Measurements from ENCODE around the gene SLIT2.

The SLIT2 gene

DNA sequence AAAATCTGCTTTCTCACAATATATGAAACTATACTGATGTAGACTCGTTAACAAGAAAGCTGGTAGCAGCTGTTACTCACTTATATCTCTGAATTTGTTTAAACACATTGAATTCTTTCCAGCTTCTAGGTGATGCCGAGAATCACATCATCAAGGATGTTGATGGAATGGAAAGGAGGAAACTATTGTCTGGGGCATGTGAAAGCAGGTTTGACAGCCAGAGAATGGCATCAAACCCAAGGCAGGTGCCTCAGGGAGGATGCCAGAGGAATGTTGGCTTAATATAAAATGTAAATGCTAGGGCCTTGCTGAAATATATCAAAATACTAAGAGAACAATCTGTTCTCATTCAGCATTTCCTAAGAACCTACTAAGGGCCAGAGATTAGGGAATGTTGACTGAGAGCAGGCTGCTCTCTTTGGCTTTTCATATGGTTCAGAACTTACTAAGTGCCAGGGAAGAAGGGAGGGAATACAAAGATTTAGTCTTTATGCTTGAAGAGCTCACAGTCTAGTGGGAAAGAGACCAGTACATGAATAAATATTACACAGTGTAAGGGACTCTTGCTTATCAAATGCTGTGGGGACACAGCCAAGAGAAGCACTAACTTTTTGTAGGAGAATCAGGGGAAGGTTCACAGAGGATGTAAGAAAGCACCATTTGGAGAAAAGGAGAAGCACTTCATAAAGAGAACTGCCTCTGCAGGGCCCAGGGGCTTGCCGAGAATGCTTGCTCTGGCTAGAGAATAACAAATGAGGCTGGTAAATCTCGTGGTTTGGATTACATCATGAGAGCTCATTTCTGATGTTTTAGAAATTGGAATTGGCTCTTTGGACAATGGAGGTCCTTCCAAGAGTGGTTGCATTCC is 14.7 kb downstream of the SLIT2 start:
- no peak for DNase-seq (ENCODE audit: low read depth in 3 of 3)

GRCh38 chr4:20268028-20268427 is 16.3 kb downstream of the SLIT2 start:
- DNase-seq (ENCODE audit: low read depth in 3 of 3): no peak

- no peak for DNase-seq (ENCODE audit: low read depth in 3 of 3)
Observed at GRCh38 chr4:20269320-20269719, 17.6 kb downstream of the SLIT2 start.

DNA sequence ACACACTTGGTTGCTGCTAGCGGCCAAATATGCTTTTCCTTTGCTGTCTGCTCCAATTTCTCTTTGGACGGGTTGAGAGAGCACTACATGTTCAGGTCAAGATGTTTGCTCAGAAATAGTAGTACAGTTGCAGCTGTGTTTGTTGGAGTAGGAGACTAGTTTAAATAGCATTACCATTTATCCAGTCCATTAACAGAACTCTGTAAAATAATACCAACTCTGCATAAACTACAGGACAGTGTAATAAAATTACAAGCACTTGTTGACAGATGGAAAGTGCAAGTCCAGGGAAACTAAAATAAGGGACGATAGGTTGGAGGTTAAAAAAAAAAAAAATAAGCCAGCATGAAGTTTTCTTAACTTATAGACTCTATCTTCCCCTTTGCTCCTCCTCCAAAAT is 20.2 kb downstream of the SLIT2 start:
- no peak for DNase-seq (ENCODE audit: low read depth in 3 of 3)

GRCh38 chr4:20272411-20272872 is 20.7 kb downstream of the SLIT2 start:
- DNase-seq (ENCODE audit: low read depth in 3 of 3): no peak

- DNase-seq (ENCODE audit: low read depth in 3 of 3): no peak
Observed at GRCh38 chr4:20273793-20274192, 22.1 kb downstream of the SLIT2 start.

DNA sequence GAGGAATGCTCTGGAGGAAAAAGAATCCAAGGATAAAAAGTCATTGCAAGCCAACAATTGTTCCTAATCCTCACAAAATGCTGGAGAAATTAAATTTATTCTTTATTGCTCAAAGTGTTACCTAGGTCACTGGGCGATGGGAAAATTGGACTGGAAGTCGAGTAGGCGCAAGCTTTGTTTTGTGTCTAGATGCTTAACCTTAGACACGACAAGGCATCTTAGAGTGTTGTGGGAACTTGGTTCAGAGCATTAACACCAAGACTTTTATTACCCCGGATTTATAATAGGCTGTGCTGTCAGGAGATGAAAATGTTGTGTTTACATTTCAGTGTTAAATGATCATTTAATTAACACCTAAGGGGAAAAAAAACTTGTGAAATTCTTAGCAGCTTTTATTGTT is 25.1 kb downstream of the SLIT2 start:
- DNase-seq (ENCODE audit: low read depth in 3 of 3): no peak

- no peak for DNase-seq (ENCODE audit: low read depth in 3 of 3)
Observed at GRCh38 chr4:20278195-20278594, 26.5 kb downstream of the SLIT2 start.

DNA sequence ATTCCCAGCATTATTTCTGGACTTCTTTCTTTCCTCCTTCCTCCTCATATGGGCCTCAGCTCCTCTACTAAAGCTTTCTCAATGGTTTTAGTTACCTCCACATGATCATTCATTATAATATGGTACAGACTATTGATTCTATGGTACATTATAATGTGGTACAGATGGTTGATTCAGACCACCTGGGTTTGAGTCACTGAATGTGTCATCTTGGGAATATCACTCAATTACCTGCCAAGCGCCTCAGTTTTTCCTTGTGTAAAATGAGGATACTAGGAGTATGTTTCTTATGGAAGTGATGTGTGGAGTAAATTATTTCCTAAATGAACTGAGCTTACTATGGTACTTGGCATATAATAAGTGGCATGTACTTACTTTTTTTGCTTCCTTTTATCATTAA is 27.7 kb downstream of the SLIT2 start:
- no peak for DNase-seq (ENCODE audit: low read depth in 3 of 3)

DNA sequence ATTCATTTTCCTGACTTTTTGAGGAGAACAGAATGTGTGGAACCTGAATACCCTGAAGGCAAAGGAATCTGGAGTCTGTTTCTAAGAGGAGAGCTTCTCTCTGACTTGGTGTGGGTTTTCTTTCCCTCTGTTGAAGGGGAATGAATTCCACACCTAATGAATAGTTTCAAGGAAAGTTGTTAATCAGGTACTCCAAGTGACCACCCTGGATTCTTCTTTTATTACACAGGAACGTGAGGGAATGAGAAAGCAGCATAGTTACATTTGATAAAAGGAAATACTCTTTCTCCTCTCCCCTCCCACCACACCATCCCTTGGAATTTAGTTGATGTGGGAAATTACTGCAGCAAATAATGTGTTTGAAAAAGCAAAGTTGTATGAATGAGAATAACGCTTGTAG is 29.7 kb downstream of the SLIT2 start:
- no peak for DNase-seq (ENCODE audit: low read depth in 3 of 3)

GRCh38 chr4:20283039-20283438 is 31.3 kb downstream of the SLIT2 start:
- DNase-seq (ENCODE audit: low read depth in 3 of 3): no peak

DNA sequence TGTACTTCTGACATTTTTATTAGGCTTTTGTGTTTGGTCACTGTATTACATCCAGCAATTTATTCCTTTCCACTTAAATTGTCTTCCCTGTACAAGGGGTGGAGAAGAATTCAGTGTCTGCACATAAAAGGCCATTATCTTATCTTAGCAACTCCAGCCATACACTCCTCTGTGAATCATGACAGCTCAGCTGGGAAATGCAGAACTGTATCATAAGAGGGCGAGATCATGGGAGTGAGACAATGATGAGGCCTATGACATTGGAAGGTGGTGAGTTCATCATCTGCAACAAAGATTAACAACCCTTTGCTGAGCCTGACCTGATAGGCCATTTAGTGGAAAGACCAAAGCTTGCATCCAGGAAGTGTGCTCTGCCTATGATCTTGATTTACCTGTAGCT is 33.3 kb downstream of the SLIT2 start:
- DNase-seq (ENCODE audit: low read depth in 3 of 3): no peak

DNA sequence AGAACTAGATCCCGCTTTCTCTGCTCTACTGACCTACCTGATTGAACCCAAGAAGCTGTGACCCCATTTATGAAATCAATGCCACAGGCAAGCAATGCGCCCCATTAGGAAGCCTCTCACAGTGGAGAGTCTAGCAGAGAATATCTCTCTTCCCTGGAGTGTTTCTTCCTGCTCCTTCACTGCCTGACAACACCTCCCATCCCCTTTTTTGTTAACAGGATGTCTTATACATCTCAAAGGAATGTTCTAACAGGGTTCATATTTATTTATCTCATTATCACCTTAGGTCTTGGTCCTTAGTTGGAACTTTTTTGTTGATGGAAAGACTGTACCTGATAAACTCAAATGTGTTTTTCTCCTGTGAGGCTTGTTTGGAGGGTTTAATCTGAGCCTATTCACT is 35.5 kb downstream of the SLIT2 start:
- DNase-seq (ENCODE audit: low read depth in 3 of 3): no peak

DNA sequence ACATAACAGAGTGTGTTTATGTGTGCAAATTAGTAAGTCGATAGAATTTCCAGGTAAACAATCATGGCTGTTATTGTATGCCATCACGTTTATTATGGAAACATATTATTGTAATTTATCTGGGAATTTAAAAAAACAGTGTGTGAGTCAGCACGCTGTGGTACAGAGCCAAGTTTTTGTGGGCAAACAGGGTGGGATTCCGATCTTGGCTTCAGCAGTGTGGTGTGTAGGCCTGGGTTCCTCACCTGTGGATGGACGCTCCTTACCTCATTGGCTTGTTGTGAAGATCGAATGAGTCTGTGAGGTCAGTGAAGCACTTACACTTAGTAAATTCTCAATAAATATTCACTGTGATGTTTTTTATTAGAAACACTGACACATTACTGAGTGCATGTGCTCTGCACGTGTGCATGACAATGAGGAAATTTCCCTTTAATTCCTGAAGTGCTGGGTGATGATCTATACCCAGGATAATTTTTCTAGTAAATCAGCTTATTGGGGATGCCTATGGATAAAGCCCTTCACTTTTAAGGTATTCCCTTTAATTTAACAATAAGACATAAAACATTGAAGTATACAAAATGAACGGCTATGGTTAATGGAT is 36.4 kb downstream of the SLIT2 start:
- DNase-seq (ENCODE audit: low read depth in 3 of 3): no peak

- DNase-seq (ENCODE audit: low read depth in 3 of 3): no peak
Observed at GRCh38 chr4:20288846-20289512, 37.3 kb downstream of the SLIT2 start.

DNA sequence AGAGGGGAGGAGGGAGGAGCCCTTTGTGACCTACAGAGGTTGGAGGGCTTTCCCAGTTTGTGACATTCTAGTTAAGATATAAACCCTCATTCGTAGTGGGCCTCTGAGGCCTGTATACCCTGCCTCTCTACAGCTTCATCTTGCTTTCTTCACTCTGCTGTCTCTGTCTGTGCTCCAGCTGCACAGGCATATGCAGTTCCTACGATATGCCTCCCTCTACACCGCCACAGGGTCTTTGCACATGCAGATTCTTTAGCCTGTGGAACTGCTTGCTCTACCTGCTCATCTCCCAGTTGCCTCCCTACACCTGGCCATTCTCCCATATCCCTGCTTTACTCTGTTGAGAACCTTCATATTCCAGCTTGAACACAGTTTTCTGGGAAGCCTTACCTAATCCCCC is 38.1 kb downstream of the SLIT2 start:
- no peak for DNase-seq (ENCODE audit: low read depth in 3 of 3)

DNA sequence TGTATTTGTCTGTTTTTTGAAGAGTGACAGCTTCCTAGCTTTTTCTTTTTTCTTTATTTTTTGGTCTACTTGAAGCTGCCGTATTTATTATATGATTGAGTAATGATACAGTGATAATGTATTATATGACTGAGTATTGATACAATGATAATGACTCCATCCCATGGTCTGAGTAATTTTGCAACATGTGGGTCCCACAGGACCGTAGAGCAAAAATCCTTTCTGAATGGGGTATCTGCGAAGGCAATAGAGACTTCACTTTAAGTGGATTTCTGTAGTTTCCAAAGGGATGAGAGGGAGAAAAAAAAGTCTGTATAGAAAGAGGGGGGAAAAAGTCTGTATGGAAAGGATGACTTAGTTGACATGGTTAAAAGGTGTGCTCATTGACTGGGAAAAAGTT is 41.0 kb downstream of the SLIT2 start:
- DNase-seq (ENCODE audit: low read depth in 3 of 3): no peak

DNA sequence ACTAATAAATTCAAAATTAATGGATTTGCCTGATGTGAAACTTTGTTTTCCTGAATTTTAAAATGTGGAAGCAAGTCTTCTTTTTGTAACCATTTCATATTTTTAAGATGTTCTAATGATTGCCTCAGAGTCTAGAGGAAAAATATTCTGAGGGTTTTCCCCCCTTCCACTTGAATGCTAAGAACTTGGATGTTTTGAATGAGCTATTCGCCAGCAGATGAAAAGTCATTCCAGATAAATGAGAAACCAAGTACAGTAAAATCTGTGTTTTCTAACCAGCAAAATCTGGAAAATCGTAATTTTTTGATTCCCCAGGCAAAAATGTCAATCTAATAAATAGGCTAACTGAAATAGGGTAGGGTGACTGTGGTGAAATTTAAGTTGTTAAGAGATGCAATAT is 45.6 kb downstream of the SLIT2 start:
- no peak for DNase-seq (ENCODE audit: low read depth in 3 of 3)

GRCh38 chr4:20297783-20298182 is 46.1 kb downstream of the SLIT2 start:
- no peak for DNase-seq (ENCODE audit: low read depth in 3 of 3)

- no peak for DNase-seq (ENCODE audit: low read depth in 3 of 3)
Observed at GRCh38 chr4:20298455-20298854, 46.8 kb downstream of the SLIT2 start.

DNA sequence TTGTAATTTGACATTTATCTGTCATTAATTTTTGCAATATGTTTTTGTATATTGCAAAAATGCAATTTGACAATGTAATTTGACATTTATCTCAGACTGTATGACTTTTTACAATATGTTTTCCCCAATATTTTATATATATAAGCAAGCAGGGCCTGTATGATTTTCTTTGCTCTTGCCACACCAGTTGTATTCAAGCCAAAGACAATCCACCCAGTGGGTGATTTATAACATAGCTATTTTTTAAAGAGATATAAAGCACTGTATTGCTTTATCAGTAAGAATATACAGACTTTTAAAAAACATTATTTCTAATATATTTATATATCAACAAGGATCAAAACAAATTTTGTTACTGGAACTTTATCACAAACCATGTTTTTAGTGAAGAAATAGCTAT is 47.3 kb downstream of the SLIT2 start:
- no peak for DNase-seq (ENCODE audit: low read depth in 3 of 3)

DNA sequence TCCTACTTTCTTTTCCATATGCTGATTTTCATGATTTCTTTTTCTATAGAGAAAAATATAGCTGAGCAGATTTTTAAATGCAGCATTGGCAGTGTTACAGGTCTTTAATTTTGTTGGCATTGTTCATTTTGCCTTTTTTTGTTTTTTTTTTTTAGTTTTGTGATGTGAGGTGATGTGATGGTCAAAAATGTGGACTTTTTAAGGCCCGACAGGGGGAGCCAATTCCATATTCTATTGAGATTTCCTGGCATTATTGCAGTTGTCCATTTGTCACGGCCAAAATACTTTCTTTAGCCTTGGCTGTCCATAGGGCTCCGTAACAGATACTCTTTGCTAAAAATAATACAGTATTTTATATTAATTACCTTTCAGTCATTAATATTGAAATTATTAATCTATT is 47.8 kb downstream of the SLIT2 start:
- no peak for DNase-seq (ENCODE audit: low read depth in 3 of 3)

- DNase-seq (ENCODE audit: low read depth in 3 of 3): no peak
Observed at GRCh38 chr4:20301161-20301560, 49.5 kb downstream of the SLIT2 start.

All from stimulated activated CD4-positive, alpha-beta T cell treated with anti-CD3 and anti-CD28 coated beads, TNF-alpha, amount 100 ng/mL, for 4 hours (primary cell).